Esophagus muscularis mucosa (tissue), 4 donors: Measurements from ENCODE around the gene TRIM54. TPM values are rescaled to one million over a fixed set of nuclear protein-coding genes. Genes with fewer than 3 reads are reported as not detected.
"Not testable (repeated sequence)": the region's sequence is repeated elsewhere in the genome, so short reads cannot be mapped to it uniquely, and the experiment has no call there.

Experiments used
- DNase-seq: peaks from one replicate; pipeline ENCODE4 v3.0.0-alpha.2; 2017; ENCODE audit errors: extremely low spot score
- H3K27ac ChIP-seq, 4 donors: fragments of 200-600 bp; sonication (generic); replicated peaks in 1 of 4; 1 replicate in 3 of 4; 2 replicates in 1 of 4; pipeline ENCODE4 v1.5.1; 2016 to 2019; ENCODE audit warnings: mild to moderate bottlenecking in 1 of 4
- H3K27me3 ChIP-seq, 4 donors: fragments of 200-600 bp; sonication (generic); one replicate each; pipeline versions ENCODE4 v1.5.1 to v1.6.0; 2016 to 2019
- H3K36me3 ChIP-seq, 4 donors: fragments of 200-600 bp; sonication (generic); one replicate each; pipeline ENCODE4 v1.5.1; 2016 to 2019
- H3K4me1 ChIP-seq, 4 donors: fragments of 200-600 bp; sonication (generic); one replicate each; pipeline ENCODE4 v1.5.1; 2016 to 2019
- H3K4me3 ChIP-seq, 4 donors: fragments of 200-600 bp; sonication (generic); 1 replicate in 2 of 4; 2 replicates in 2 of 4; pipeline ENCODE4 v1.5.1; 2016 to 2019; ENCODE audit warnings: mild to moderate bottlenecking in 4 of 4, moderate library complexity in 1 of 4
- H3K9me3 ChIP-seq, 4 donors: fragments of 200-600 bp; sonication (generic); 1 replicate in 3 of 4; 2 replicates in 1 of 4; pipeline ENCODE4 v1.5.1; 2016 to 2019
- EP300 ChIP-seq: sonication (generic); formaldehyde crosslinking; IDR thresholded peaks from one replicate; pipeline ENCODE4 v1.6.1; 2017; ENCODE audit warnings: antibody characterized with exemption
- POLR2A ChIP-seq: fragments of 450-650 bp; IDR thresholded peaks from one replicate; pipeline ENCODE4 v1.6.1; 2017; ENCODE audit warnings: antibody characterized with exemption, moderate library complexity, mild to moderate bottlenecking, low read depth
- POLR2AphosphoS5 ChIP-seq, 2 donors: sonication (generic); formaldehyde crosslinking; IDR thresholded peaks; one replicate each; pipeline ENCODE4 v1.6.1; 2017; ENCODE audit warnings: antibody characterized with exemption in 2 of 2
- WGBS: methylation state at CpG from one replicate; pipeline ENCODE4 v1.1.5; 2018; 5-methylcytosine and 5-hydroxymethylcytosine counted together
- intact Hi-C: fragments of 100-400 bp; cut with DNase I; formaldehyde crosslinking; loops from one replicate; pipeline ENCODE4 v1.15.1; 2023
- total RNA-seq, 4 donors: library from RNA; depleted of rRNA; stranded (reverse); fragments of >200 nt; gene quantifications; one replicate each; pipeline versions ENCODE4 v1.1.0 to v1.2.1, GENCODE V29; 2016
- TF ChIP-seq, protein P1 (sequence below), 3 experiments: fragments of 200-600 bp in 2 of 3; fragments of 450-650 bp in 1 of 3; sonication (generic) in 2 of 3; IDR thresholded peaks; one replicate each; pipeline ENCODE4 v1.5.1; 2017 to 2019; ENCODE audit warnings: antibody characterized with exemption in 3 of 3, mild to moderate bottlenecking in 2 of 3, moderate library complexity in 1 of 3

The TRIM54 gene
- total RNA-seq, 4 donors from 2014 or later, result 0.32 TPM; not detected in 3

DNA sequence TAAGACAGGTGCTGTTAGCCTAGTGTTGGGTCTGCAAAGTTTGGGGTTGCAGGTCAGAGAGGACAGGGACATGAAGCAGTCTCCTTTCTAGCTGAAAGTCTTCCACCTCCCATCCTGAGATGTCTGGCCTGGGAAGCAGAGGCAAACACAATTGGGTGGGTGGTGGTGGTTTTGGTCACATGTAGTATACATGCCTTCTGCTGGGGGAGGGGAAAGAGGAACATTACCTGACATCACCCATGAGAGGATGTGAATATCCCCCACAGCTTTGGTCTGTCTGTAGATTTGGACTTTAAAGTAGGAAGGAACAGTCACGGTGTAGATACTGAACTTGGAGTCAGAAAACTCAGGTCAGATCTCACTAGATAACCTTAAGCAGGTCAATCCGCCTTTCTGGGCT is 11.6 kb upstream of the TRIM54 start:
- H3K27ac ChIP-seq, result no peak overlapping the region

DNA sequence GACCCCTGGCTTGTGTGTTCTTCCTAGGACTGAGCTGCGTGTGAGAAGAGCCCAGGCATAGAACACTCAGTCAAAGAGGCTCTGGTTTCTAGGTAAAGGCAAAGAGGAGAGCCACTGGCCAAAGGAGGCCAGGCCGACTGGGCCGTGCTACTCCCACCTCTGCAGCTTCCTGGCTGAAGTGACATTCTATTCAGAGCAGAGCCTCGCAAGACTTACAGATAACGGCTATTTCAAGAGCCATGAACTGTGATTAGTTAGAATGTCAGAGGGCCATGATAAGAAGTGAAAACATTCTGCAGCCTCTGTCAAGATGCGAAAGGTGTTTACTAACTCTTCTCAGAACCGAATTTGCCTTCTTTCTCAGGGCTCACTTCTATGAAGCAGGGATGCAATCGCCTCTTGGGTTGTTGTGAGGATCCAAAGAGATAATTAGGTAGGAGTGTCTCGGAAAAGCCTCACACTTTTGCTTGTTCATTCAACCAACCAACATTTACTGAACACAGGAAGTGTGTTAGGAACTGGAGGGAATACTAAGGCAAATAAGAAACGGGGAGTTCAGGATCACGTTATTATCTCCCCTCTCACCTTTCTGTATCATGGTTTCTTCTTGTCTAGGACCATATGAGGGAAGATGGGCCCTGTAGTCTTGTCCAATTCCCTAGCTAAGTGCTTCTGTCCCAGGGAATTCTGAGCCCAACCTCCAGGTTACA is 10.4 kb upstream of the TRIM54 start:
- H3K27ac ChIP-seq, result no peak overlapping the region
- no peaks in the 10 kb centered on the region for H3K9me3 ChIP-seq
- TF ChIP-seq POLR2AphosphoS5 (IDR thresholded peaks at IDR 0.05) (no peak), EP300 (no peak), POLR2A (no peak)
- TF ChIP-seq, protein P1, sequence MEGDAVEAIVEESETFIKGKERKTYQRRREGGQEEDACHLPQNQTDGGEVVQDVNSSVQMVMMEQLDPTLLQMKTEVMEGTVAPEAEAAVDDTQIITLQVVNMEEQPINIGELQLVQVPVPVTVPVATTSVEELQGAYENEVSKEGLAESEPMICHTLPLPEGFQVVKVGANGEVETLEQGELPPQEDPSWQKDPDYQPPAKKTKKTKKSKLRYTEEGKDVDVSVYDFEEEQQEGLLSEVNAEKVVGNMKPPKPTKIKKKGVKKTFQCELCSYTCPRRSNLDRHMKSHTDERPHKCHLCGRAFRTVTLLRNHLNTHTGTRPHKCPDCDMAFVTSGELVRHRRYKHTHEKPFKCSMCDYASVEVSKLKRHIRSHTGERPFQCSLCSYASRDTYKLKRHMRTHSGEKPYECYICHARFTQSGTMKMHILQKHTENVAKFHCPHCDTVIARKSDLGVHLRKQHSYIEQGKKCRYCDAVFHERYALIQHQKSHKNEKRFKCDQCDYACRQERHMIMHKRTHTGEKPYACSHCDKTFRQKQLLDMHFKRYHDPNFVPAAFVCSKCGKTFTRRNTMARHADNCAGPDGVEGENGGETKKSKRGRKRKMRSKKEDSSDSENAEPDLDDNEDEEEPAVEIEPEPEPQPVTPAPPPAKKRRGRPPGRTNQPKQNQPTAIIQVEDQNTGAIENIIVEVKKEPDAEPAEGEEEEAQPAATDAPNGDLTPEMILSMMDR (IDR thresholded peaks at IDR 0.05), result no peak
- no peaks in the 10 kb centered on the region for H3K36me3 ChIP-seq
- no peak for DNase-seq
- WGBS, result 74% methylated on average over 11 of the region's 11 CpGs
- H3K4me3 ChIP-seq, result no peak overlapping the region
- intact Hi-C loops, result no loop called here
- H3K27me3 ChIP-seq, result peaks cover 0 to 63% (median 0%) of the 10 kb centered on the region in 4 donors
- H3K4me1 ChIP-seq, result no peaks in the 10 kb centered on the region

More for the DNA sequence above, 11.6 kb upstream of the TRIM54 start:
- no peak for DNase-seq
- Histone ChIP-seq H3K36me3 (no peaks in the 10 kb centered on the region), H3K27me3 (peaks cover 0 to 65% (median 5%) of the 10 kb centered on the region in 4 donors), H3K4me3 (no peak overlapping the region), H3K4me1 (no peaks in the 10 kb centered on the region), H3K9me3 (no peaks in the 10 kb centered on the region)
- intact Hi-C loops, result no loop called here
- TF ChIP-seq POLR2A, result no peak
- TF ChIP-seq EP300, result no peak
- TF ChIP-seq POLR2AphosphoS5 (IDR thresholded peaks at IDR 0.05), result no peak
- TF ChIP-seq, protein P1 (IDR thresholded peaks at IDR 0.05), result no peak
- 60% methylated on average over 2 of the region's 2 CpGs for WGBS

DNA sequence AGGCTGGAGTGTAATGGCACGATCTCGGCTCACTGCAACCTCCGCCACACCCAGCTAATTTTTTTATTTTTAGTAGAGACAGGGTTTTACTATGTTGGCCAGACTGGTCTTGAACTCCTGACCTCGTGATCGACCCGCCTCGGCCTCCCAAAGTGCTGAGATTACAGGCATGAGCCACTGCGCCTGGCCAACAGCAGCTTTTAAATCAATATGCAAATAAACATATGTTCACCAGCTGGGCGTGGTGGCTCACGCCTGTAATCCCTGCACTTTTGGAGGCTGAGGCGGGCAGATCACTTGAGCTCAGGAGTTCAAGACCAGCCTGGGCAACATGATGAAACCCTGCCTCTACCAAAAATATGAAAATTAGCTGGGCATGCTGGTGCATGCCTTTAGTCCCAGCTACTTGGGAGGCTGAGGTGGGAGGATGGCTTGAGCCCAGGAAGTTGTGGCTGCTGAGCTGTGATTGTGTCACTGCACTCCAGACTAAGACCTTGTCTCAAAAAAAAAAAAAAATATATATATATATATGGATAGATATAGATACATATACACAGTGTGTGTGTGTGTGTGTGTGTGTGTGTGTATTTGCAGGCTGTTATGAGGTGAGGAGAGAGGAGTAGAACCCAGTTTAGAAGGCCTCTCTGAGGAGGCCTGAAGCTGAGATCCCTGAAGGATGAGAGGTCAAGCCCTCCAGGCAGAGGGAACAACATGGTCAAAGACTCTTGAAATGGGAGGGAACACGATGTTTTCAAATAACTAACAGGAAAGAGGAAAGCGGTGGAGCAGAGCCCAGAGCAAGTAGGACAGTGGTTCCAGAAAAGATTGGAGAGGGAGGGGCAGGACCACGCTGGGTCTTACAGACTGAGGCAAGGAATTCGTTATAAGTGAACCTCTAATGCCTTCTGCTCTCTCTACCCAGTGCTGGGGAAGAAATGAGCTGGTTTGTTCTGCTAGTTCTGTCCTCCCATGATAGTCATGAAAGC is 9.4 kb upstream of the TRIM54 start:
- H3K27ac ChIP-seq, H3K9me3 ChIP-seq, H3K4me3 ChIP-seq, intact Hi-C loops, DNase-seq, H3K4me1 ChIP-seq, H3K36me3 ChIP-seq: not testable (repeated sequence)
- WGBS, result 87% methylated on average over 15 of the region's 15 CpGs
- peaks cover 0 to 63% (median 0%) of the 10 kb centered on the region in 4 donors for H3K27me3 ChIP-seq

DNA sequence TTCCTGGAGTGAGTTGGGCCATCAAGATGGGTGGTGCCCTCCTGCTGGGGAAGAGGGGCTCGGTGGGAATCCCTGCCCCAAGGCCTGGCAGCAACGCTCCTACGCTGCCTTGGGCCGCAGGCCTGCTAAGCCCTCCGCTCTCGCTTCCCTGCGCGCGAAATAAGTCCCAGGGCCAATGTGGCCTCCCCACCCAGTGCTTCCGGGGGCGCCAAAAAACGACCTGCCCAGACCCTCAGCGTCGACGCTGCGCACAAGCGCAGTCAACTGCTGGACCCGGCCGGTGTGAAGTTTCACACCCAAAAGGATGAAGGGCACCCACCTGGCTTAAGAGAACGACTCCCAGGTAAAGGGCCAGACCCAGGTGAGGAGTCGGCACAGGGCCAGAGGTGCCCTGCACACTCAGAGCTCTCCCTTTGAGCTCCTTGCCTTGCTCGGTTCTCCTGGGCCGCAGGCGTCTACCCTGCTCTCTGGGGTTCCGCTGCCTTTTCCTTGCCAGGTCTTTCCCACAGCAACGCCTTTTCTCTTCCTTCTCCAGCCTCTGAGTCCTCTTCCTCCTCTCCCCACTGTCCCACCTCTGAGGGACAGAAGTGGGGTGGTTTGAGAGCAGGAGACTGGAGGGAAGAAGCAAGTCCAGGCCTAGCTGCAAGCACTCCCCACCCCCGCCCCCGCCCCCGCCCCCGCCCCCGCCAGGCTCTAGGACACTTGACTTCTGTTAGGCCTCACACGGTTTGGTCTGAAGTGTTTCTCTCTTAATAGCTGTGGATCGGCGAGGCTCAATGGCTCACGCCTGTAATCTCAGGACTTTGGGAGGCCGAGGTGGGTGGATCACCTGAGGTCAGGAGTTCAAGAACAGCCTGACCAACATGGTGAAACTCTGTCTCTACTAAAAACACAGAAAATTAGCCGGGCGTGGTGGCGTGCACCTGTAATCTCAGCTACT is 6.7 kb upstream of the TRIM54 start, which contains the start of gene DNAJC5G:
Gene DNAJC5G, plus strand, starts transcription at position 223 of the 940 bp plus-strand sequence. CDS start 1,296 bp downstream, outside the sequence.
- no peak for TF ChIP-seq EP300
- TF ChIP-seq, protein P1 (IDR thresholded peaks at IDR 0.05), result no peak
- TF ChIP-seq POLR2A, result no peak
- no peak for TF ChIP-seq POLR2AphosphoS5 (IDR thresholded peaks at IDR 0.05)

More for the DNA sequence above, 6.7 kb upstream of the TRIM54 start, which contains the start of gene DNAJC5G:
- no peak within 1 kb of the TSS for H3K4me3 ChIP-seq
- H3K36me3 ChIP-seq, result no peaks in the 10 kb centered on the region
- DNase-seq, result no peak
- intact Hi-C loops, result no loop called here
- H3K4me1 ChIP-seq, result peaks cover 0 to 8% (median 4%) of the 10 kb centered on the region in 4 donors
- no peak within 1 kb of the TSS for H3K27ac ChIP-seq
- H3K27me3 ChIP-seq, result peaks cover 0 to 56% (median 0%) of the 10 kb centered on the region in 4 donors
- no peaks in the 10 kb centered on the region for H3K9me3 ChIP-seq
- WGBS, result 83% methylated on average over 38 of the region's 39 CpGs
